DND-41 (cell line): ENCODE measurements around the gene BRD7.

Source experiments
- ATAC-seq: fragments of 200-7000 bp; cut with Tn5 transposase; 3 replicates; pipeline ENCODE4 v1.9.1; 2021; ENCODE audit warnings: low read depth; ENCODE audit not compliant: insufficient read depth
- DNase-seq: peaks from one replicate; pipeline ENCODE4 v3.0.0-alpha.2; 2020
- H2AFZ ChIP-seq: 2 replicates; pipeline ENCODE4 v1.6.0; 2012; ENCODE audit warnings: low read depth, low read length
- H3K27ac ChIP-seq: 2 replicates; pipeline ENCODE4 v1.5.1; 2012; ENCODE audit warnings: low read length, inconsistent platforms
- H3K27me3 ChIP-seq: fragments of 200-600 bp; sonication (generic); 2 replicates; pipeline ENCODE4 v1.6.0; 2012; ENCODE audit warnings: low read length, mild to moderate bottlenecking, inconsistent platforms; ENCODE audit not compliant: insufficient read depth, poor library complexity
- H3K36me3 ChIP-seq: 2 replicates; pipeline ENCODE4 v1.5.1; 2012; ENCODE audit warnings: low read length, inconsistent platforms; ENCODE audit not compliant: insufficient read depth
- H3K4me1 ChIP-seq: 2 replicates; pipeline ENCODE4 v1.5.1; 2012; ENCODE audit warnings: mild to moderate bottlenecking, low read length; ENCODE audit not compliant: insufficient read depth
- H3K4me2 ChIP-seq: 2 replicates; pipeline ENCODE4 v1.6.0; 2012; ENCODE audit warnings: mild to moderate bottlenecking, moderate library complexity, low read length, inconsistent platforms; ENCODE audit not compliant: insufficient read depth
- H3K4me3 ChIP-seq, 2 experiments: fragments of 200-600 bp in 1 of 2; shearing (Covaris generic) in 1 of 2; 2 replicates each; pipeline ENCODE4 v1.5.1; 2012 to 2016; ENCODE audit warnings: inconsistent platforms in 2 of 2, low read length in 2 of 2, mild to moderate bottlenecking in 2 of 2, low read depth in 1 of 2, moderate library complexity in 1 of 2
- H3K79me2 ChIP-seq: 2 replicates; pipeline ENCODE4 v1.6.0; 2012; ENCODE audit warnings: low read length, inconsistent platforms; ENCODE audit not compliant: insufficient read depth
- H3K9ac ChIP-seq: 2 replicates; pipeline ENCODE4 v1.6.0; 2012; ENCODE audit warnings: low read depth, mild to moderate bottlenecking, inconsistent platforms, low read length, moderate library complexity
- H3K9me3 ChIP-seq: 2 replicates; pipeline ENCODE4 v1.5.1; 2012; ENCODE audit warnings: low read length, moderate library complexity, mild to moderate bottlenecking, inconsistent platforms; ENCODE audit not compliant: insufficient read depth, severe bottlenecking
- H4K20me1 ChIP-seq: 2 replicates; pipeline ENCODE4 v1.6.0; 2012; ENCODE audit warnings: low read length; ENCODE audit not compliant: insufficient read depth
- EZH2 ChIP-seq: IDR thresholded peaks from 3 replicates; pipeline ENCODE4 v1.6.1; 2012; ENCODE audit warnings: borderline replicate concordance, low read depth, mild to moderate bottlenecking, moderate library complexity, low read length, inconsistent platforms; ENCODE audit not compliant: severe bottlenecking
- TF ChIP-seq, protein P1 (sequence below): IDR thresholded peaks from 2 replicates; pipeline ENCODE4 v1.5.1; 2012; ENCODE audit warnings: borderline replicate concordance, low read length, moderate library complexity, mild to moderate bottlenecking; ENCODE audit not compliant: poor library complexity, severe bottlenecking; ENCODE audit errors: extremely low read depth

BRD7 gene

DNA sequence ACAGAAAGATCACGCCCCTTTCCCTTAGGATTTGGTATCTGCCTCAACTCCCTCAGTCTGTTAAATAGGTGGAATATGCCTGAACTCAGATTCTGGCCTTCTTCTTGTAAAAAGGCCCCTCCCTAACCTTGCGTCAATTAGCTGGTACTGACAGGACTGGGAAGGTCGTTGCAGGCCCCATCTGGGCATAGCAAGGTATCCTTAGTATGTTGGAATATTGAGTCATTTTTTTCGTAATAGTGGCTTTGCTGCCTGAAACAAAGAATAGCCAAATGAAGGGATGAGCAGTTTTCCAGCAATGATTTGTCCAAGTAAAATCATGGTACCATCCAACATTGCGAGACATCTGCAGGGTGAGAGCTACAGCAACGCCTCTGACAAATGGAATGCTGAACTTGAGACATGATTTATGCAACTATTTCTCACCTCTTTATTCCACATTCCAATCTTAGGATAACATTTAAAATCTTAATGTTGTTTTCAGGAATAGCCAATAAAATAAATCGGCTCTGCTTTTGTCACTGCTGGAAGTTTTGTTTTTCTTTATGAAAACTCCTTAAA, 39.3 kb upstream of the BRD7 start:
- no peak for ATAC-seq
- Histone ChIP-seq H3K4me3 (no peak overlapping the region), H3K9me3 (no peaks in the 10 kb centered on the region), H2AFZ (no peak overlapping the region), H3K4me2 (no peak overlapping the region), H4K20me1 (no peaks in the 10 kb centered on the region), H3K27me3 (no peaks in the 10 kb centered on the region), H3K9ac (no peak overlapping the region), H3K36me3 (no peaks in the 10 kb centered on the region), H3K4me1 (no peaks in the 10 kb centered on the region), H3K27ac (no peak overlapping the region), H3K79me2 (no peaks in the 10 kb centered on the region)
- no peak for TF ChIP-seq EZH2
- TF ChIP-seq, protein P1, sequence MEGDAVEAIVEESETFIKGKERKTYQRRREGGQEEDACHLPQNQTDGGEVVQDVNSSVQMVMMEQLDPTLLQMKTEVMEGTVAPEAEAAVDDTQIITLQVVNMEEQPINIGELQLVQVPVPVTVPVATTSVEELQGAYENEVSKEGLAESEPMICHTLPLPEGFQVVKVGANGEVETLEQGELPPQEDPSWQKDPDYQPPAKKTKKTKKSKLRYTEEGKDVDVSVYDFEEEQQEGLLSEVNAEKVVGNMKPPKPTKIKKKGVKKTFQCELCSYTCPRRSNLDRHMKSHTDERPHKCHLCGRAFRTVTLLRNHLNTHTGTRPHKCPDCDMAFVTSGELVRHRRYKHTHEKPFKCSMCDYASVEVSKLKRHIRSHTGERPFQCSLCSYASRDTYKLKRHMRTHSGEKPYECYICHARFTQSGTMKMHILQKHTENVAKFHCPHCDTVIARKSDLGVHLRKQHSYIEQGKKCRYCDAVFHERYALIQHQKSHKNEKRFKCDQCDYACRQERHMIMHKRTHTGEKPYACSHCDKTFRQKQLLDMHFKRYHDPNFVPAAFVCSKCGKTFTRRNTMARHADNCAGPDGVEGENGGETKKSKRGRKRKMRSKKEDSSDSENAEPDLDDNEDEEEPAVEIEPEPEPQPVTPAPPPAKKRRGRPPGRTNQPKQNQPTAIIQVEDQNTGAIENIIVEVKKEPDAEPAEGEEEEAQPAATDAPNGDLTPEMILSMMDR: no peak
- DNase-seq: no peak

DNA sequence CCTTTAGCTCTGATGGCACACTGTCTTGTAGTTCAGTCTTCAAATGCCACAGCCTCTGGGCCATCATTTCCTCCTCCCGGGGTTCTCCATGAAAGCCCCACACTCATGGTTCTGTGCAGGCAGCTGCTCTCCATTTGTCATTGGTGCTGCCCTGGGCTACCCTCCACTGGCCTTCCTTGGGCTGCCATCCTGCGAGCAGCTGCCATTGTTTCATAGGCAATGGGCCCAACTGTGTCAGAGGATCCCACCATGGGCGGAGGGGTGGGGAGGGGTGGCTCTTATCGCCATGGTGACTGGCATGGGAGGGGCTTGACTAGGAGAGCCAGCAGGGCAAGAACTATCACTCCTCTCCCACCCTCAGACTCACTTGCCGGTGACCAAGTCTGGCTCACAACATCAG, 38.6 kb upstream of the BRD7 start:
- DNase-seq (no peak), ATAC-seq (no peak)
- Histone ChIP-seq H3K4me1 (no peaks in the 10 kb centered on the region), H3K9me3 (no peaks in the 10 kb centered on the region), H4K20me1 (no peaks in the 10 kb centered on the region), H3K4me3 (no peak overlapping the region), H3K9ac (no peak overlapping the region), H3K79me2 (no peaks in the 10 kb centered on the region), H2AFZ (no peak overlapping the region), H3K36me3 (no peaks in the 10 kb centered on the region), H3K27ac (no peak overlapping the region), H3K27me3 (no peaks in the 10 kb centered on the region), H3K4me2 (no peak overlapping the region)
- no peak for TF ChIP-seq EZH2
- TF ChIP-seq, protein P1: no peak

- Histone ChIP-seq H3K4me2 (no peak overlapping the region), H3K36me3 (no peaks in the 10 kb centered on the region), H3K4me1 (no peaks in the 10 kb centered on the region), H4K20me1 (no peaks in the 10 kb centered on the region), H3K27ac (no peak overlapping the region), H3K9ac (no peak overlapping the region), H2AFZ (no peak overlapping the region), H3K27me3 (no peaks in the 10 kb centered on the region), H3K4me3 (no peak overlapping the region), H3K9me3 (no peaks in the 10 kb centered on the region), H3K79me2 (no peaks in the 10 kb centered on the region)
- no peak for DNase-seq
- TF ChIP-seq EZH2: no peak
- TF ChIP-seq, protein P1: no peak
- ATAC-seq: no peak
Measured at GRCh38 chr16:50403491-50403890, 34.7 kb upstream of the BRD7 start.
